Kidney epithelial cell (primary cell): ENCODE measurements around the gene MCL1. TPM values are rescaled to one million over a fixed set of nuclear protein-coding genes. Genes with fewer than 3 reads are reported as not detected.
A peak's percentile ranks its signal among the peaks of the same experiment; 100 is the strongest.
"Not testable (repeated sequence)": the region's sequence is repeated elsewhere in the genome, so short reads cannot be mapped to it uniquely, and the experiment has no call there.

ENCODE experiments used
- DNase-seq: peaks from one replicate; pipeline ENCODE4 v3.0.0-alpha.2; 2010; ENCODE audit warnings: low read depth
- H3K27me3 ChIP-seq: 2 replicates; pipeline ENCODE4 v1.6.0; 2011; ENCODE audit warnings: low read length; ENCODE audit not compliant: control insufficient read depth, insufficient read depth
- H3K36me3 ChIP-seq: 2 replicates; pipeline ENCODE4 v1.5.1; 2011; ENCODE audit warnings: low read length; ENCODE audit not compliant: control insufficient read depth, insufficient read depth
- H3K4me3 ChIP-seq: 2 replicates; pipeline ENCODE4 v1.5.1; 2011; ENCODE audit warnings: low read depth, mild to moderate bottlenecking, control low read depth, low read length
- total RNA-seq: library from RNA; depleted of rRNA; stranded (reverse); fragments of >200 nt; gene quantifications from 2 replicates; pipeline ENCODE4 v1.2.3, GENCODE V29; 2015
- TF ChIP-seq, protein P1 (sequence below): IDR thresholded peaks from 2 replicates; pipeline ENCODE4 v1.5.1; 2011; ENCODE audit warnings: mild to moderate bottlenecking, moderate library complexity, low read length, control low read depth, inconsistent platforms; ENCODE audit not compliant: insufficient read depth, poor library complexity, severe bottlenecking

MCL1 gene
- total RNA-seq, result 206 and 222 TPM in 2 replicates

- DNase-seq, result no peak
- TF ChIP-seq, protein P1, sequence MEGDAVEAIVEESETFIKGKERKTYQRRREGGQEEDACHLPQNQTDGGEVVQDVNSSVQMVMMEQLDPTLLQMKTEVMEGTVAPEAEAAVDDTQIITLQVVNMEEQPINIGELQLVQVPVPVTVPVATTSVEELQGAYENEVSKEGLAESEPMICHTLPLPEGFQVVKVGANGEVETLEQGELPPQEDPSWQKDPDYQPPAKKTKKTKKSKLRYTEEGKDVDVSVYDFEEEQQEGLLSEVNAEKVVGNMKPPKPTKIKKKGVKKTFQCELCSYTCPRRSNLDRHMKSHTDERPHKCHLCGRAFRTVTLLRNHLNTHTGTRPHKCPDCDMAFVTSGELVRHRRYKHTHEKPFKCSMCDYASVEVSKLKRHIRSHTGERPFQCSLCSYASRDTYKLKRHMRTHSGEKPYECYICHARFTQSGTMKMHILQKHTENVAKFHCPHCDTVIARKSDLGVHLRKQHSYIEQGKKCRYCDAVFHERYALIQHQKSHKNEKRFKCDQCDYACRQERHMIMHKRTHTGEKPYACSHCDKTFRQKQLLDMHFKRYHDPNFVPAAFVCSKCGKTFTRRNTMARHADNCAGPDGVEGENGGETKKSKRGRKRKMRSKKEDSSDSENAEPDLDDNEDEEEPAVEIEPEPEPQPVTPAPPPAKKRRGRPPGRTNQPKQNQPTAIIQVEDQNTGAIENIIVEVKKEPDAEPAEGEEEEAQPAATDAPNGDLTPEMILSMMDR, result peak; percentile 14
- Histone ChIP-seq H3K36me3 (peaks cover 8% of the 10 kb centered on the region), H3K4me3 (peak within 1 kb of the TSS; percentile 99), H3K27me3 (no peaks in the 10 kb centered on the region)
Observed at GRCh38 chr1:150579110-150579944, at the start of gene MCL1. MCL1 (minus strand) TSS chr1:150579610; CDS start chr1:150579530, 80 bp downstream.

DNA sequence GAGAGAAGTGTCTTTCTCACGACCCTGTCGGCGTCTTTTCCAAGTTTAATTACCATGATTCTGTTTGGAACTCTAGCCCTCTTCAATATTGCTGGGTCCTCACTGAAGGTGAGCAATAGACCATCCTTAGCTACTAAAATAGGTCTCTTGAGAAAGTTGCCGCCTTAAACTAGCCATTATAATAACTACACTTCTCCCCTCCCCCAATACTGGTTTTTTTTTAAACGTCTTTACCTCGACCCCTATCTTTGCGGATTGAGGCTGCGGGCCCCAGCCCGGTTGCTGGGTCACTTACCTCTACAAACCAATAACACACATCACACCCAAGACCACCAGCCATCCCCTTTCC, 49.3 kb upstream of the MCL1 start:
- no peaks in the 10 kb centered on the region for H3K27me3 ChIP-seq
- TF ChIP-seq, protein P1, result no peak
- DNase-seq, result no peak

GRCh38 chr1:150627826-150628410, 48.5 kb upstream of the MCL1 start:
- TF ChIP-seq, protein P1, result no peak
- no peaks in the 10 kb centered on the region for H3K27me3 ChIP-seq
- DNase-seq, result no peak

More for the DNA sequence above, 49.3 kb upstream of the MCL1 start:
- H3K4me3 ChIP-seq, result peak overlapping the region; percentile 92
- H3K36me3 ChIP-seq, result no peaks in the 10 kb centered on the region

GRCh38 chr1:150626150-150626549, 46.7 kb upstream of the MCL1 start:
- Histone ChIP-seq H3K36me3 (no peaks in the 10 kb centered on the region), H3K4me3 (no peak overlapping the region), H3K27me3 (no peaks in the 10 kb centered on the region)
- DNase-seq, result no peak
- TF ChIP-seq, protein P1, result no peak

More at GRCh38 chr1:150627826-150628410, 48.5 kb upstream of the MCL1 start:
- peak overlapping the region; percentile 92 for H3K4me3 ChIP-seq
- no peaks in the 10 kb centered on the region for H3K36me3 ChIP-seq

DNA sequence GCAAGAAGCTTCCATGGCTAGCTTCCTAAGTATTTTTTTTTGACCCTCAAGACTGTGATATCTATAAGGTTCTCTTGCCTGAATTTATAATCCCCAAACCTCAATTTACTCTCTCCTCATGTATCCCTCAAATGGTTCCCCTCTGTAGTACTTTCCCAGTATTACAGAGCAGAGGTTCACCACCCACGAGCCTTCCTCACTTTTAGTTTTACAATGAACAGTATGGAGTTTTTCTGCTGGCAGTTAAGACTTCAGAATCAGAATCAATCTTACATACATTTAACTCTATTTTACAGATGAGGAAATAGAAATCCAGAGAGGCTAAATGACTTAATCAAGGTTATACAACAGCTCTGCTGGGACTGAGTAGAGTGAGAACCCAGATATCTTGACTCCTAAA, 45.1 kb upstream of the MCL1 start:
- H3K36me3 ChIP-seq, H3K4me3 ChIP-seq, DNase-seq, H3K27me3 ChIP-seq: not testable (repeated sequence)

- not testable (repeated sequence) for H3K4me3 ChIP-seq, H3K36me3 ChIP-seq, H3K27me3 ChIP-seq, DNase-seq
Observed at GRCh38 chr1:150624134-150624533, 44.7 kb upstream of the MCL1 start.
